ENCODE measurements around the gene ATP1B2. TPM values are rescaled to one million over a fixed set of nuclear protein-coding genes. Genes with fewer than 3 reads are reported as not detected.

ATP1B2 gene
- total and polyA plus RNA-seq, 9 of the 15 experiments (the other 6 are each of a cell fraction or from before 2014, with no cell fraction given) = 0.23 to 6.0 (median 0.99) TPM

GRCh38 chr17:7674934-7675333 is 24.2 kb downstream of the ATP1B2 start:
- CTCF ChIA-PET (ENCODE audit: low intra/inter-chr PET ratio) = no interaction called here
- WGBS (ENCODE audit: insufficient coverage, low coverage, missing lambda C conversion rate) = 80% methylated on average over 10 of the region's 14 CpGs
- Histone ChIP-seq H3K4me3 (no peak overlapping the region), H4K20me1 (replicated peaks; ENCODE audit: control insufficient read depth, insufficient read depth, low read length) (no peaks in the 10 kb centered on the region), H3K27me3 (ENCODE audit: control insufficient read depth in 2 of 2, insufficient read depth in 2 of 2, low read length in 2 of 2) (no peaks in the 10 kb centered on the region), H3K27ac (ENCODE audit: extremely low read depth, low read depth, low read length) (no peak overlapping the region), H3K79me2 (ENCODE audit: control insufficient read depth, insufficient read depth, low read length) (no peaks in the 10 kb centered on the region), H3K9ac (ENCODE audit: insufficient read depth in 1 of 2, low read depth in 2 of 2, low read length in 2 of 2) (no peak overlapping the region), H3K9me1 (ENCODE audit: control insufficient read depth, insufficient read depth, low read length) (no peaks in the 10 kb centered on the region), H3K36me3 (ENCODE audit: control insufficient read depth, insufficient read depth, low read length) (peaks cover 35% of the 10 kb centered on the region), H3K4me1 (replicated peaks in 1 of 2; ENCODE audit: control insufficient read depth in 2 of 2, insufficient read depth in 2 of 2, low read length in 2 of 2) (no peaks in the 10 kb centered on the region; a peak in 1 of 5 replicates), H3K4me2 (ENCODE audit: insufficient read depth, low read length) (no peak overlapping the region), H2AFZ (ENCODE audit: low read depth, low read length) (no peak overlapping the region), H3K9me3 (replicated peaks; ENCODE audit: control insufficient read depth, insufficient read depth, low read depth, low read length) (peaks cover 3% of the 10 kb centered on the region)
- TF ChIP-seq CREB1 (IDR thresholded peaks at IDR 0.05) (no peak), CREB1 (CRISPR knock-in tag; IDR thresholded peaks at IDR 0.05) (no peak), PHTF2 (CRISPR knock-in tag; IDR thresholded peaks at IDR 0.05) (no peak), RBM22 (IDR thresholded peaks at IDR 0.05; ENCODE audit: low read depth, low read length, poor library complexity, severe bottlenecking) (no peak), ZNF584 (CRISPR knock-in tag; IDR thresholded peaks at IDR 0.05; ENCODE audit: low read depth) (no peak), POU5F1 (IDR thresholded peaks at IDR 0.05; ENCODE audit: borderline replicate concordance, low read depth, low read length, partially characterized antibody) (no peak), TAF9B (IDR thresholded peaks at IDR 0.05; ENCODE audit: partially characterized antibody) (no peak), ZNF224 (CRISPR knock-in tag; IDR thresholded peaks at IDR 0.05) (no peak), SMAD4 (CRISPR knock-in tag; conservative IDR thresholded peaks at IDR 0.05) (no peak), CHD4 (IDR thresholded peaks at IDR 0.05; ENCODE audit: insufficient read depth, insufficient replicate concordance, low read depth, low read length, poor library complexity, severe bottlenecking) (no peak), ZNF436 (CRISPR knock-in tag; IDR thresholded peaks at IDR 0.05) (no peak)
- TF ChIP-seq, protein P1, sequence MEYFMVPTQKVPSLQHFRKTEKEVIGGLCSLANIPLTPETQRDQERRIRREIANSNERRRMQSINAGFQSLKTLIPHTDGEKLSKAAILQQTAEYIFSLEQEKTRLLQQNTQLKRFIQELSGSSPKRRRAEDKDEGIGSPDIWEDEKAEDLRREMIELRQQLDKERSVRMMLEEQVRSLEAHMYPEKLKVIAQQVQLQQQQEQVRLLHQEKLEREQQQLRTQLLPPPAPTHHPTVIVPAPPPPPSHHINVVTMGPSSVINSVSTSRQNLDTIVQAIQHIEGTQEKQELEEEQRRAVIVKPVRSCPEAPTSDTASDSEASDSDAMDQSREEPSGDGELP (CRISPR knock-in tag; IDR thresholded peaks at IDR 0.05; ENCODE audit: borderline replicate concordance) = no peak
- TF ChIP-seq, protein P2, sequence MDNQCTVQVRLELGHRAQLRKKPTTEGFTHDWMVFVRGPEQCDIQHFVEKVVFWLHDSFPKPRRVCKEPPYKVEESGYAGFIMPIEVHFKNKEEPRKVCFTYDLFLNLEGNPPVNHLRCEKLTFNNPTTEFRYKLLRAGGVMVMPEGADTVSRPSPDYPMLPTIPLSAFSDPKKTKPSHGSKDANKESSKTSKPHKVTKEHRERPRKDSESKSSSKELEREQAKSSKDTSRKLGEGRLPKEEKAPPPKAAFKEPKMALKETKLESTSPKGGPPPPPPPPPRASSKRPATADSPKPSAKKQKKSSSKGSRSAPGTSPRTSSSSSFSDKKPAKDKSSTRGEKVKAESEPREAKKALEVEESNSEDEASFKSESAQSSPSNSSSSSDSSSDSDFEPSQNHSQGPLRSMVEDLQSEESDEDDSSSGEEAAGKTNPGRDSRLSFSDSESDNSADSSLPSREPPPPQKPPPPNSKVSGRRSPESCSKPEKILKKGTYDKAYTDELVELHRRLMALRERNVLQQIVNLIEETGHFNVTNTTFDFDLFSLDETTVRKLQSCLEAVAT (IDR thresholded peaks at IDR 0.05) = no peak
- BruUV-seq (replicated peaks) = no TSS peak
- FAIRE-seq = no peak
- ATAC-seq = no peak
- POLR2A ChIA-PET = interaction anchor here (1.0 to 3.7 kb wide), 2 partner anchors 9 to 12 kb away, joined by 3 to 19 read pairs; partner anchors contain the start of gene TP53
- intact Hi-C loops (cut with micrococcal nuclease) = no loop called here
- no peak for DNase-seq (ENCODE audit: extremely low read depth in 1 of 4, low spot score in 3 of 4)
- in situ Hi-C loops (cut with MboI) = no loop called here
